ENCODE measurements around the gene EPN3.

GRCh38 chr17:50533720-50534148 is 1.2 kb downstream of the EPN3 start:
- TF ChIP-seq, protein P1, sequence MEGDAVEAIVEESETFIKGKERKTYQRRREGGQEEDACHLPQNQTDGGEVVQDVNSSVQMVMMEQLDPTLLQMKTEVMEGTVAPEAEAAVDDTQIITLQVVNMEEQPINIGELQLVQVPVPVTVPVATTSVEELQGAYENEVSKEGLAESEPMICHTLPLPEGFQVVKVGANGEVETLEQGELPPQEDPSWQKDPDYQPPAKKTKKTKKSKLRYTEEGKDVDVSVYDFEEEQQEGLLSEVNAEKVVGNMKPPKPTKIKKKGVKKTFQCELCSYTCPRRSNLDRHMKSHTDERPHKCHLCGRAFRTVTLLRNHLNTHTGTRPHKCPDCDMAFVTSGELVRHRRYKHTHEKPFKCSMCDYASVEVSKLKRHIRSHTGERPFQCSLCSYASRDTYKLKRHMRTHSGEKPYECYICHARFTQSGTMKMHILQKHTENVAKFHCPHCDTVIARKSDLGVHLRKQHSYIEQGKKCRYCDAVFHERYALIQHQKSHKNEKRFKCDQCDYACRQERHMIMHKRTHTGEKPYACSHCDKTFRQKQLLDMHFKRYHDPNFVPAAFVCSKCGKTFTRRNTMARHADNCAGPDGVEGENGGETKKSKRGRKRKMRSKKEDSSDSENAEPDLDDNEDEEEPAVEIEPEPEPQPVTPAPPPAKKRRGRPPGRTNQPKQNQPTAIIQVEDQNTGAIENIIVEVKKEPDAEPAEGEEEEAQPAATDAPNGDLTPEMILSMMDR (optimal IDR thresholded peaks at IDR 0.05 in 1 of 3, IDR thresholded peaks at IDR 0.05 in 1 of 3, conservative IDR thresholded peaks at IDR 0.05 in 1 of 3; ENCODE audit: extremely low read depth in 1 of 3, insufficient read depth in 2 of 3, low read length in 3 of 3), result no peak
- TF ChIP-seq EZH2 (IDR thresholded peaks at IDR 0.05; ENCODE audit: low read length), result no peak

All from keratinocyte (primary cell).